Activated T-helper 1 cell treated with anti-CD3 and anti-CD28 coated beads, Interleukin-12 subunit alpha, Interleukin-12 subunit beta, Interleukin-2, Interleukin-4 antibody, amounts not matched to agents 30 ng/mL and 10 ng/mL and 1 ng/mL, durations not matched to agents 14 hours and 24 hours and 36 hours (primary cell): ENCODE data around the gene TENT5A. TPM values are rescaled to one million over a fixed set of nuclear protein-coding genes. Genes with fewer than 3 reads are reported as not detected.

ENCODE experiments used
- DNase-seq: peaks from one replicate; pipeline ENCODE4 v3.0.0; 2021; ENCODE audit warnings: low spot score
- H3K27ac Mint-ChIP-seq: one replicate; pipeline ENCODE4 v1.8.0; 2021; ENCODE audit warnings: mild to moderate bottlenecking, mixed read lengths
- H3K27me3 Mint-ChIP-seq: one replicate; pipeline ENCODE4 v1.8.0; 2022; ENCODE audit warnings: mild to moderate bottlenecking, moderate library complexity, mixed read lengths; ENCODE audit not compliant: insufficient read depth
- H3K36me3 Mint-ChIP-seq: one replicate; pipeline ENCODE4 v1.8.0; 2021; ENCODE audit warnings: low read depth, mixed read lengths
- H3K4me1 Mint-ChIP-seq: one replicate; pipeline ENCODE4 v1.8.0; 2021; ENCODE audit warnings: low read depth, mixed read lengths
- H3K4me3 Mint-ChIP-seq: one replicate; pipeline ENCODE4 v1.8.0; 2021; ENCODE audit warnings: mild to moderate bottlenecking, moderate library complexity, mixed read lengths
- H3K9me3 Mint-ChIP-seq: one replicate; pipeline ENCODE4 v1.8.0; 2021; ENCODE audit warnings: mixed read lengths
- intact Hi-C: fragments of 100-400 bp; cut with micrococcal nuclease; formaldehyde crosslinking; loops from one replicate; pipeline ENCODE4 v1.15.1; 2024
- total RNA-seq: library from RNA; stranded (reverse); gene quantifications from 2 replicates; pipeline ENCODE4 v1.2.3, GENCODE V29; 2022

Gene TENT5A
- total RNA-seq, 1 donor from 2014 or later: 0.34 TPM

- H3K36me3 Mint-ChIP-seq: no peaks in the 10 kb centered on the region
- no peaks in the 10 kb centered on the region for H3K9me3 Mint-ChIP-seq
- H3K27ac Mint-ChIP-seq: no peak overlapping the region
- intact Hi-C loops: no loop called here
- no peaks in the 10 kb centered on the region for H3K4me1 Mint-ChIP-seq
- DNase-seq: no peak
- H3K4me3 Mint-ChIP-seq: no peak overlapping the region
- no peaks in the 10 kb centered on the region for H3K27me3 Mint-ChIP-seq
Measured at GRCh38 chr6:81713205-81713604, 39.3 kb downstream of the TENT5A start.

- intact Hi-C loops: no loop called here
- Mint-ChIP-seq H3K27me3 (no peaks in the 10 kb centered on the region), H3K4me1 (no peaks in the 10 kb centered on the region), H3K4me3 (no peak overlapping the region), H3K27ac (no peak overlapping the region), H3K36me3 (no peaks in the 10 kb centered on the region), H3K9me3 (no peaks in the 10 kb centered on the region)
- no peak for DNase-seq
Measured at GRCh38 chr6:81708113-81708699, 44.3 kb downstream of the TENT5A start.

- no peak overlapping the region for H3K4me3 Mint-ChIP-seq
- intact Hi-C loops: no loop called here
- DNase-seq: no peak
- no peaks in the 10 kb centered on the region for H3K36me3 Mint-ChIP-seq
- H3K9me3 Mint-ChIP-seq: no peaks in the 10 kb centered on the region
- no peaks in the 10 kb centered on the region for H3K4me1 Mint-ChIP-seq
- no peaks in the 10 kb centered on the region for H3K27me3 Mint-ChIP-seq
- no peak overlapping the region for H3K27ac Mint-ChIP-seq
Measured at GRCh38 chr6:81704700-81705099, 47.8 kb downstream of the TENT5A start.

GRCh38 chr6:81700414-81700813 is 52.1 kb downstream of the TENT5A start:
- no peak overlapping the region for H3K4me3 Mint-ChIP-seq
- H3K36me3 Mint-ChIP-seq: no peaks in the 10 kb centered on the region
- no peak for DNase-seq

GRCh38 chr6:81697559-81697958 is 54.9 kb downstream of the TENT5A start:
- intact Hi-C loops: no loop called here
- H3K27ac Mint-ChIP-seq: no peak overlapping the region
- no peaks in the 10 kb centered on the region for H3K4me1 Mint-ChIP-seq
- H3K9me3 Mint-ChIP-seq: no peaks in the 10 kb centered on the region
- DNase-seq: no peak
- H3K36me3 Mint-ChIP-seq: no peaks in the 10 kb centered on the region
- H3K27me3 Mint-ChIP-seq: no peaks in the 10 kb centered on the region
- H3K4me3 Mint-ChIP-seq: no peak overlapping the region

More at GRCh38 chr6:81700414-81700813, 52.1 kb downstream of the TENT5A start:
- intact Hi-C loops: no loop called here
- no peak overlapping the region for H3K27ac Mint-ChIP-seq
- no peaks in the 10 kb centered on the region for H3K4me1 Mint-ChIP-seq
- H3K9me3 Mint-ChIP-seq: no peaks in the 10 kb centered on the region
- H3K27me3 Mint-ChIP-seq: no peaks in the 10 kb centered on the region

- no peak overlapping the region for H3K27ac Mint-ChIP-seq
- no peaks in the 10 kb centered on the region for H3K27me3 Mint-ChIP-seq
- DNase-seq: no peak
- intact Hi-C loops: no loop called here
- no peak overlapping the region for H3K4me3 Mint-ChIP-seq
- no peaks in the 10 kb centered on the region for H3K4me1 Mint-ChIP-seq
- H3K9me3 Mint-ChIP-seq: no peaks in the 10 kb centered on the region
- no peaks in the 10 kb centered on the region for H3K36me3 Mint-ChIP-seq
Measured at GRCh38 chr6:81696524-81696923, 56.0 kb downstream of the TENT5A start.
